SU-DHL-6 (cell line): ENCODE data around the gene SLC2A6.

ENCODE experiments used
- H2AFZ ChIP-seq: fragments of 200-600 bp; sonication (generic); 2 replicates; pipeline ENCODE4 v1.6.1; 2014; ENCODE audit warnings: low read depth, mild to moderate bottlenecking, moderate library complexity, mixed read lengths, antibody characterized with exemption, low read length; ENCODE audit not compliant: severe bottlenecking
- H3F3A ChIP-seq: fragments of 200-600 bp; shearing (Covaris generic); 2 replicates; pipeline ENCODE4 v1.6.0; 2016; ENCODE audit warnings: antibody characterized with exemption, mild to moderate bottlenecking; ENCODE audit not compliant: insufficient read depth
- H3K27ac ChIP-seq: fragments of 200-600 bp; sonication (generic); 2 replicates; pipeline ENCODE4 v1.5.1; 2016; ENCODE audit warnings: low read depth, mild to moderate bottlenecking, low read length, moderate library complexity, mixed read lengths
- H3K27me3 ChIP-seq: fragments of 200-600 bp; sonication (generic), shearing (Covaris generic); 2 replicates; pipeline ENCODE4 v1.6.0; 2014; ENCODE audit warnings: mild to moderate bottlenecking, low read length
- H3K36me3 ChIP-seq: fragments of 200-600 bp; sonication (generic); 2 replicates; pipeline ENCODE4 v1.6.1; 2014; ENCODE audit warnings: mild to moderate bottlenecking, low read length, mixed read lengths
- H3K4me2 ChIP-seq: fragments of 300-600, 200-600 bp; shearing (Covaris generic), sonication (generic); 2 replicates; pipeline ENCODE4 v1.6.0; 2014; ENCODE audit warnings: low read length, low read depth, mild to moderate bottlenecking; ENCODE audit not compliant: poor library complexity, severe bottlenecking
- H3K4me3 ChIP-seq: fragments of 200-600 bp; sonication (generic); 2 replicates; pipeline ENCODE4 v1.5.1; 2014; ENCODE audit warnings: antibody characterized with exemption, low read length, mild to moderate bottlenecking, mixed read lengths; ENCODE audit not compliant: insufficient read depth, poor library complexity, severe bottlenecking
- H3K79me2 ChIP-seq: fragments of 200-600 bp; sonication (generic); 2 replicates; pipeline ENCODE4 v1.6.1; 2014; ENCODE audit warnings: mild to moderate bottlenecking, low read length, moderate library complexity; ENCODE audit not compliant: insufficient read depth
- H3K9ac ChIP-seq: fragments of 200-600 bp; sonication (generic); 2 replicates; pipeline ENCODE4 v1.7.0; 2014; ENCODE audit warnings: mild to moderate bottlenecking, low read length
- H3K9me2 ChIP-seq: fragments of 200-600 bp; sonication (generic); replicated peaks from 2 replicates; pipeline ENCODE4 v1.6.1; 2014; ENCODE audit warnings: low read length; ENCODE audit not compliant: insufficient read depth
- H3K9me3 ChIP-seq: fragments of 200-600 bp; sonication (generic); 2 replicates; pipeline ENCODE4 v1.6.1; 2014; ENCODE audit warnings: low read length, mixed read lengths; ENCODE audit not compliant: insufficient read depth
- H4K20me1 ChIP-seq: fragments of 200-600 bp; sonication (generic); 2 replicates; pipeline ENCODE4 v1.6.1; 2014; ENCODE audit warnings: low read depth, mild to moderate bottlenecking, antibody characterized with exemption, low read length, moderate library complexity, mixed read lengths
- CTCF ChIP-seq: fragments of 200-600 bp; sonication (generic); IDR thresholded peaks from one replicate; pipeline ENCODE4 v1.5.1; 2017; ENCODE audit warnings: antibody characterized with exemption, mild to moderate bottlenecking, low read length, moderate library complexity; ENCODE audit not compliant: insufficient read depth, poor library complexity, severe bottlenecking
- EZH2phosphoT487 ChIP-seq: fragments of 200-600 bp; sonication (generic), shearing (Covaris generic); conservative IDR thresholded peaks from 2 replicates; pipeline ENCODE4 v1.6.1; 2018; ENCODE audit warnings: mild to moderate bottlenecking, antibody characterized with exemption, low read length, moderate library complexity, mixed read lengths

The SLC2A6 gene

GRCh38 chr9:133470427-133470924 lies 8.4 kb downstream of the SLC2A6 start:
- TF ChIP-seq EZH2phosphoT487 = no peak
- Histone ChIP-seq H2AFZ (no peak overlapping the region), H3K9me3 (no peaks in the 10 kb centered on the region), H3K4me2 (no peak overlapping the region), H3K9me2 (no peaks in the 10 kb centered on the region), H3K9ac (no peak overlapping the region), H3K4me3 (no peak overlapping the region), H4K20me1 (no peaks in the 10 kb centered on the region), H3K79me2 (no peaks in the 10 kb centered on the region), H3F3A (no peaks in the 10 kb centered on the region), H3K36me3 (no peaks in the 10 kb centered on the region), H3K27ac (no peak overlapping the region), H3K27me3 (no peaks in the 10 kb centered on the region)

GRCh38 chr9:133468777-133469421 lies 10.0 kb downstream of the SLC2A6 start:
- Histone ChIP-seq H3K36me3 (no peaks in the 10 kb centered on the region), H3K9me2 (no peaks in the 10 kb centered on the region), H3K9ac (no peak overlapping the region), H3K9me3 (no peaks in the 10 kb centered on the region), H3K4me3 (no peak overlapping the region), H4K20me1 (no peaks in the 10 kb centered on the region), H3K79me2 (no peaks in the 10 kb centered on the region), H3K4me2 (no peak overlapping the region), H3K27me3 (no peaks in the 10 kb centered on the region), H3F3A (no peaks in the 10 kb centered on the region), H2AFZ (no peak overlapping the region), H3K27ac (no peak overlapping the region)
- TF ChIP-seq CTCF (no peak), EZH2phosphoT487 (no peak)

- no peak overlapping the region for H2AFZ ChIP-seq
- H3K4me2 ChIP-seq = no peak overlapping the region
- no peak overlapping the region for H3K9ac ChIP-seq
- H3K79me2 ChIP-seq = no peaks in the 10 kb centered on the region
- no peaks in the 10 kb centered on the region for H4K20me1 ChIP-seq
- H3K4me3 ChIP-seq = no peak overlapping the region
- H3K9me2 ChIP-seq = no peaks in the 10 kb centered on the region
- H3K27ac ChIP-seq = no peak overlapping the region
- no peaks in the 10 kb centered on the region for H3K9me3 ChIP-seq
- H3K36me3 ChIP-seq = no peaks in the 10 kb centered on the region
- TF ChIP-seq EZH2phosphoT487 = no peak
- no peak for TF ChIP-seq CTCF
- H3F3A ChIP-seq = no peaks in the 10 kb centered on the region
- H3K27me3 ChIP-seq = no peaks in the 10 kb centered on the region
Measured at GRCh38 chr9:133468374-133468773, 10.5 kb downstream of the SLC2A6 start.

- TF ChIP-seq CTCF = no peak
- TF ChIP-seq EZH2phosphoT487 = no peak
- H3K9me3 ChIP-seq = no peaks in the 10 kb centered on the region
- H3K27me3 ChIP-seq = no peaks in the 10 kb centered on the region
- H3K9me2 ChIP-seq = no peaks in the 10 kb centered on the region
- no peak overlapping the region for H3K4me2 ChIP-seq
- H3F3A ChIP-seq = no peaks in the 10 kb centered on the region
- no peaks in the 10 kb centered on the region for H3K79me2 ChIP-seq
- no peak overlapping the region for H3K9ac ChIP-seq
- H2AFZ ChIP-seq = no peak overlapping the region
- no peaks in the 10 kb centered on the region for H4K20me1 ChIP-seq
- H3K4me3 ChIP-seq = no peak overlapping the region
- no peaks in the 10 kb centered on the region for H3K36me3 ChIP-seq
- H3K27ac ChIP-seq = no peak overlapping the region
Measured at GRCh38 chr9:133467101-133467500, 11.8 kb downstream of the SLC2A6 start.
